Trophoblast cell (in vitro differentiated cells and primary cell): ENCODE data around the gene POLA1.
A peak's percentile ranks its signal among the peaks of the same experiment; 100 is the strongest.

Source experiments
- DNase-seq, 2 donors: peaks; one replicate each; pipeline ENCODE4 v3.0.0-alpha.2; 2016
- H2AFZ ChIP-seq: 2 replicates; pipeline ENCODE4 v1.6.1; 2013; ENCODE audit warnings: low read length, moderate library complexity, mild to moderate bottlenecking; ENCODE audit not compliant: insufficient read depth, poor library complexity
- H2AK5ac ChIP-seq: 2 replicates; pipeline ENCODE4 v1.6.1; 2013; ENCODE audit warnings: mild to moderate bottlenecking, low read length
- H2BK120ac ChIP-seq: 2 replicates; pipeline ENCODE4 v1.6.1; 2013; ENCODE audit warnings: low read length, mild to moderate bottlenecking, moderate library complexity; ENCODE audit not compliant: insufficient read depth, poor library complexity
- H2BK12ac ChIP-seq: 2 replicates; pipeline ENCODE4 v1.6.1; 2013; ENCODE audit warnings: mild to moderate bottlenecking, low read length, moderate library complexity
- H2BK5ac ChIP-seq: 2 replicates; pipeline ENCODE4 v1.6.1; 2013; ENCODE audit warnings: low read length, low read depth, moderate library complexity, mild to moderate bottlenecking; ENCODE audit not compliant: poor library complexity
- H3K14ac ChIP-seq: 2 replicates; pipeline ENCODE4 v1.6.1; 2013; ENCODE audit warnings: mild to moderate bottlenecking, low read length
- H3K18ac ChIP-seq: 2 replicates; pipeline ENCODE4 v1.6.1; 2013; ENCODE audit warnings: mild to moderate bottlenecking, low read length
- H3K23ac ChIP-seq: 2 replicates; pipeline ENCODE4 v1.6.1; 2013; ENCODE audit warnings: low read length
- H3K27ac ChIP-seq: 2 replicates; pipeline ENCODE4 v1.5.1; 2013; ENCODE audit warnings: low read depth, mild to moderate bottlenecking, inconsistent platforms, low read length, moderate library complexity
- H3K27me3 ChIP-seq: 2 replicates; pipeline ENCODE4 v1.6.1; 2013; ENCODE audit warnings: inconsistent platforms, mild to moderate bottlenecking, low read length, moderate library complexity; ENCODE audit not compliant: insufficient read depth
- H3K36me3 ChIP-seq, 2 experiments: 1 replicate in 1 of 2; 2 replicates in 1 of 2; pipeline ENCODE4 v1.6.1; 2013; ENCODE audit warnings: low read length in 2 of 2, mild to moderate bottlenecking in 2 of 2, moderate library complexity in 1 of 2; ENCODE audit not compliant: insufficient read depth in 2 of 2, control insufficient read depth in 1 of 2
- H3K4ac ChIP-seq: 2 replicates; pipeline ENCODE4 v1.6.1; 2013; ENCODE audit warnings: low read depth, mild to moderate bottlenecking, low read length, moderate library complexity
- H3K4me1 ChIP-seq, 2 experiments: 1 replicate in 1 of 2; 2 replicates in 1 of 2; pipeline ENCODE4 v1.6.1; 2013; ENCODE audit warnings: low read length in 2 of 2, mild to moderate bottlenecking in 2 of 2, moderate library complexity in 1 of 2; ENCODE audit not compliant: insufficient read depth in 2 of 2, control insufficient read depth in 1 of 2
- H3K4me2 ChIP-seq: 2 replicates; pipeline ENCODE4 v1.6.1; 2013; ENCODE audit warnings: inconsistent platforms, mild to moderate bottlenecking, low read length, moderate library complexity
- H3K4me3 ChIP-seq: 2 replicates; pipeline ENCODE4 v1.5.1; 2013; ENCODE audit warnings: mild to moderate bottlenecking, low read depth, low read length, inconsistent platforms
- H3K79me1 ChIP-seq: one replicate; pipeline ENCODE4 v1.6.1; 2013; ENCODE audit warnings: low read length
- H3K79me2 ChIP-seq: 2 replicates; pipeline ENCODE4 v1.6.1; 2013; ENCODE audit warnings: low read length, mild to moderate bottlenecking; ENCODE audit not compliant: control insufficient read depth, insufficient read depth, poor library complexity
- H3K9ac ChIP-seq: 2 replicates; pipeline ENCODE4 v1.6.1; 2013; ENCODE audit warnings: mild to moderate bottlenecking, low read length
- H3K9me3 ChIP-seq: 2 replicates; pipeline ENCODE4 v1.6.1; 2013; ENCODE audit warnings: low read depth, mild to moderate bottlenecking, control low read depth, inconsistent platforms, low read length; ENCODE audit not compliant: insufficient read depth
- H4K12ac ChIP-seq: 2 replicates; pipeline ENCODE4 v1.6.1; 2013; ENCODE audit warnings: low read depth, mild to moderate bottlenecking, low read length, moderate library complexity
- H4K8ac ChIP-seq: 2 replicates; pipeline ENCODE4 v1.6.1; 2013; ENCODE audit warnings: low read depth, mild to moderate bottlenecking, low read length, moderate library complexity
- H4K91ac ChIP-seq: one replicate; pipeline ENCODE4 v1.6.1; 2013; ENCODE audit warnings: low read depth, mild to moderate bottlenecking, low read length, moderate library complexity
- WGBS: extraction: QIAGEN DNeasy Blood & Tissue Kit; methylation state at CpG from one replicate; pipeline ENCODE4 v1.1.7; 2013; ENCODE audit warnings: missing lambda C conversion rate; ENCODE audit not compliant: insufficient read length, insufficient coverage; ENCODE audit errors: extremely low coverage; 5-methylcytosine and 5-hydroxymethylcytosine counted together

The POLA1 gene

DNA sequence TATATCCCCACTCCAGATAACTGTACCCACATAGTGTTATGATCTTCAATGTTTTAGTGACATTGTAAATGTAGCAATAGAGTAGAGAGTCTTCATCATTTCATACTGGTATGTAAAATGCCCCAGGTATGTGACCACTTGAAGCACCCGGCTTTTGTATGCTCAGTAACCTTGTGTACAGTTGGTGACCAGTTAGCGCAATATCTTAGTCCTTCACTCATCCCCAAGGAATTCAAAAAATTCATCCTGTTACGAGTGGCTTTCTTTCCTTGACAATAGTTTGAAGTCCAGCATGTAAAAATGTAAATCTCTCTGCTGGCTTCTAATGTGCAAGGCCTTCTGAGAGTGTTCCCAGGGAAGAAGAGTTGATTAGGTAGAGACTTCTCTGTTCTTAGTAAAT lies 176.4 kb downstream of the POLA1 start:
- DNase-seq: peak; percentile 54 to 86

DNA sequence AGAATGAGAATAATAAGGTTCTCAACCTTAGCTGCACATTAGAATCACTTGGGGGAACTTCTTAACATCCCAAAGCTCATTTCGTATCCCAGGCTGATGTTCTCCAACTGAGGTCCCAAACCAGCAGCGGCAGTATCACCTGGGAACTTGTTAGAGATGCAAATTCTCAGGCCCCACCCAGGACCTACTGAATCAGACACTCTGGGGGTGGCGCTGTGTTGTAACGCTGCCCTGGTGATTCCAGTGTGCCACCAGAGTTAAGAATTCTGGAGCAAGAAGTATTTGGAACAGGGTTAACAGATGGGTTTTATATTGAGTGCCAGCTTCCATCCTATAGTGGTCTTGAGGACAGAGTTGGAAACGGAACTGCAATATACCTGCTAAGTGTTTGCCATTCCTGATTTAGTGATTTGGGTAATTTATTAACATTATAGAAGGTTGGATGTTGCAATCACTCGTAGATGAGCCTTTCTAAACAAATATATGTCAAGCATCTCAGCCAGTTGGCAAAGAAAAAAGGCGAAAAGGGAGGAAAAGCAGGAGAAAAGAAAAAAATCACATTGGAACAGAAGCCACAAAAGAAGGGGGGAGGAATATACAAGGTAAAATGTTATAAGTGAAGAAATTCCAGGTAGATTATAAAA lies 181.0 kb downstream of the POLA1 start:
- H2AK5ac ChIP-seq: no peak overlapping the region
- H2AFZ ChIP-seq: no peak overlapping the region
- H2BK5ac ChIP-seq: no peak overlapping the region
- H3K9ac ChIP-seq: no peak overlapping the region
- H4K8ac ChIP-seq: no peak overlapping the region
- no peaks in the 10 kb centered on the region for H3K27me3 ChIP-seq
- no peaks in the 10 kb centered on the region for H3K79me2 ChIP-seq
- H3K18ac ChIP-seq: no peak overlapping the region
- H3K9me3 ChIP-seq: no peaks in the 10 kb centered on the region
- H3K23ac ChIP-seq: no peak overlapping the region
- H3K79me1 ChIP-seq: no peaks in the 10 kb centered on the region
- H3K14ac ChIP-seq: no peak overlapping the region
- no peak for DNase-seq
- no peak overlapping the region for H2BK12ac ChIP-seq
- H3K4ac ChIP-seq: no peak overlapping the region
- H4K12ac ChIP-seq: no peak overlapping the region
- H3K4me3 ChIP-seq: no peak overlapping the region
- H3K4me2 ChIP-seq: no peak overlapping the region
- peaks cover 0 to 2% of the 10 kb centered on the region in 2 experiments for H3K4me1 ChIP-seq
- no peaks in the 10 kb centered on the region for H3K36me3 ChIP-seq
- H2BK120ac ChIP-seq: no peak overlapping the region
- H3K27ac ChIP-seq: no peak overlapping the region
- no CpG with 5 or more reads among the region's 7 CpGs for WGBS
- H4K91ac ChIP-seq: no peak overlapping the region

More for the DNA sequence above, 176.4 kb downstream of the POLA1 start:
- H2BK5ac ChIP-seq: no peak overlapping the region
- no peaks in the 10 kb centered on the region for H3K27me3 ChIP-seq
- no peak overlapping the region for H4K91ac ChIP-seq
- H2AK5ac ChIP-seq: no peak overlapping the region
- H2BK12ac ChIP-seq: no peak overlapping the region
- no peaks in the 10 kb centered on the region for H3K79me1 ChIP-seq
- no peak overlapping the region for H3K9ac ChIP-seq
- no peaks in the 10 kb centered on the region for H3K36me3 ChIP-seq
- H3K4me2 ChIP-seq: no peak overlapping the region
- no peak overlapping the region for H4K12ac ChIP-seq
- H3K4me3 ChIP-seq: no peak overlapping the region
- H3K14ac ChIP-seq: no peak overlapping the region
- no peak overlapping the region for H3K18ac ChIP-seq
- no peak overlapping the region for H2AFZ ChIP-seq
- WGBS: no CpG with 5 or more reads among the region's 3 CpGs
- H3K9me3 ChIP-seq: no peaks in the 10 kb centered on the region
- H3K4me1 ChIP-seq: no peaks in the 10 kb centered on the region
- H3K79me2 ChIP-seq: no peaks in the 10 kb centered on the region
- peak overlapping the region; percentile 17 for H3K27ac ChIP-seq
- no peak overlapping the region for H4K8ac ChIP-seq
- H2BK120ac ChIP-seq: no peak overlapping the region
- no peak overlapping the region for H3K4ac ChIP-seq
- H3K23ac ChIP-seq: no peak overlapping the region

DNA sequence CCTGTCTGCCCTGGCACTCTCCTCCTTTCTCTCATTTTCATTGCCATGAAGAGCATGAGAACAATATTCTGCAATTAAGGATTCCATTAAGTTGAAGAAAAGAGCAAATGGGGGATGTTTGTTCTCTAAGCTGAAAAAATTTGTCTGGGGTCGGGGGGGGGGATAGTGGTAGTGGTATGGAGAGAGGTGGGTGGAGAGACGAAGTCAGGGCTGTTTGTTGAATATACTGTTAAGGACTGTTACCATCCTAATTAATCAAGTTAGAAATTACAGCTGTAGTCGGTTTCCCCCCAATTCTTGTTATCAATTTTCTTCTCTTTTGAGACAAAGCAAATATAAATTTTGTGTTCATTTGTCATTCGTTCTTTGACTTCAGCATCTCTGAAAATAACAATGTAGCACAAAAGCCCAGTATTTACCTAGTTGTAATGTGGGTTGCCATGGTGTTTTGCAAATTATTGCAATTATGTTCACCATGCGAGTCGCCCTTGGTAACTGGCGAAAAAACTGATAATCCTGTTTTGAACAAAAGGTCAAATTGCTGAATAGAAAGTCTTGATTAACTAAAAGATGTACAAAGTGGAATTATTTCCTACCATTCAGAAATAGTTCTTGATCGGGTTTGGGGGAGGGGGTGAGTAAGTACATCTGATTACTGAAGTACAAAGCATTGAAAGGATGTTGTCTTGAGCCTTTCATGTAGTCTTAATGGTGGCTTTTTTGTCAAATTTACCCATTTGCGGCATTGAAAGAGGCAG lies 183.0 kb downstream of the POLA1 start:
- Histone ChIP-seq H3K9ac (no peak overlapping the region), H2BK5ac (no peak overlapping the region), H3K23ac (no peak overlapping the region), H2BK120ac (no peak overlapping the region), H4K91ac (no peak overlapping the region), H3K27ac (no peak overlapping the region), H3K9me3 (no peaks in the 10 kb centered on the region), H3K14ac (no peak overlapping the region), H3K36me3 (no peaks in the 10 kb centered on the region), H4K12ac (no peak overlapping the region), H3K4me2 (no peak overlapping the region), H2AFZ (no peak overlapping the region), H3K4me3 (no peak overlapping the region), H3K79me2 (no peaks in the 10 kb centered on the region), H2BK12ac (no peak overlapping the region), H4K8ac (no peak overlapping the region), H3K27me3 (no peaks in the 10 kb centered on the region), H3K4me1 (peaks cover 0 to 2% of the 10 kb centered on the region in 2 experiments), H3K4ac (no peak overlapping the region), H3K79me1 (no peaks in the 10 kb centered on the region), H2AK5ac (no peak overlapping the region), H3K18ac (no peak overlapping the region)
- DNase-seq: peak; percentile 20 to 80
- no CpG with 5 or more reads among the region's 9 CpGs for WGBS

DNA sequence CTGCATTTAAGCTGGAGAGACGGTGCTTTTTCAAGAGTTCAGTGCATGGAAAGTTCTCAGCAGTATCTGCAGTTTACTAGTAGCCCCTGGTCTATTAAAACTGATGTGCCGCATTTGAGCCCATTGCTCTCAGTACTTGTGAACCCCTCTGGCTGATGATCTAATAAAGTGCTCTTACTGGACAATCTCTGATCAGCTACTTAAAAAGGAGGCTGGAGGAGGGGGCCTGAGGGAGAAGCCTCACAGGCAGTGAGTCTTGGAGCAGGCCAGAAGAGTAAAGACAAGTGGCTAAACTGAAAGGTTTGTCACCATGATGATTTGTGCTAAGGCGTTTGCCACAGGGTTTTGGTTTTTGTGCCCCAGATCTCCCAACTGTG lies 183.6 kb downstream of the POLA1 start:
- H3K79me1 ChIP-seq: no peaks in the 10 kb centered on the region
- no peaks in the 10 kb centered on the region for H3K79me2 ChIP-seq
- H3K4me3 ChIP-seq: no peak overlapping the region
- H3K4ac ChIP-seq: no peak overlapping the region
- no peak overlapping the region for H2AK5ac ChIP-seq
- no peak overlapping the region for H3K14ac ChIP-seq
- no peak overlapping the region for H3K9ac ChIP-seq
- H3K4me1 ChIP-seq: peaks cover 0 to 2% of the 10 kb centered on the region in 2 experiments
- no peak for DNase-seq
- no peak overlapping the region for H2AFZ ChIP-seq
- H4K12ac ChIP-seq: no peak overlapping the region
- no peak overlapping the region for H3K23ac ChIP-seq
- H3K27me3 ChIP-seq: no peaks in the 10 kb centered on the region
- no peak overlapping the region for H3K18ac ChIP-seq
- WGBS: no CpG with 5 or more reads among the region's 3 CpGs
- no peak overlapping the region for H2BK5ac ChIP-seq
- H3K9me3 ChIP-seq: no peaks in the 10 kb centered on the region
- no peak overlapping the region for H3K27ac ChIP-seq
- H2BK12ac ChIP-seq: no peak overlapping the region
- no peaks in the 10 kb centered on the region for H3K36me3 ChIP-seq
- H4K8ac ChIP-seq: no peak overlapping the region
- no peak overlapping the region for H4K91ac ChIP-seq
- no peak overlapping the region for H2BK120ac ChIP-seq
- H3K4me2 ChIP-seq: no peak overlapping the region
